ENCODE results near the gene TMEFF1. TPM values are rescaled to one million over a fixed set of nuclear protein-coding genes. Genes with fewer than 3 reads are reported as not detected.

Gene TMEFF1
- total and polyA plus RNA-seq, 8 donors: 0.05 to 0.92 TPM; not detected in 6

DNA sequence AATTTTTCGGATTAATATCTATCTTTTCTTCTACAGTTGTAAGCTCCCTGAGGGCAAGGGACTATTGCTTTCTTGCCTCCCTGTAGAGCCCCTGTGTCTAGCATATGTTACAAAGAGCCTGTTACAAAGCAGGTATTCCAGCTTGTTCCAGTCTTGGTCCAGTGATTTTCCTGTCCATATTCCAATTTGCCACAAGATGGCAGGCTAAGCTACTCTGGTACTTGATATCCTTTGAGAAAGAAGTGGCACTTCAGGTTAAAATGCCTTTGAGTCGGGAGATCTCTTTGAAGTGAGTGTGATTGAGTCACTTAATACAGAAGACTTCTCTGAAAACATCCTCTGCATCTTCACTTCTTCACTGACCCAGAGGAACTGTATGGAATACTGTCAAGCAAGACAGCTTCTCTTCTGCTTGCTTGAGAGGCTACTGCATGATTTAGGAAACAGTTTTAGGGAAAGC lies 129.4 kb downstream of the TMEFF1 start:
- H3K36me3 ChIP-seq: no peaks in the 10 kb centered on the region
- no peaks in the 10 kb centered on the region for H3K27me3 ChIP-seq
- H3K9me3 ChIP-seq: no peaks in the 10 kb centered on the region
- intact Hi-C loops (cut with DNase I; ENCODE audit: low total_unique reads): loop anchor here (10.0 kb wide), 1 partner anchor 712 kb away; no protein-coding TSS in a partner anchor
- 25 to 40% (median 31%) methylated on average over 2 of the region's 2 CpGs for WGBS, 5 donors
- TF ChIP-seq, protein P1, sequence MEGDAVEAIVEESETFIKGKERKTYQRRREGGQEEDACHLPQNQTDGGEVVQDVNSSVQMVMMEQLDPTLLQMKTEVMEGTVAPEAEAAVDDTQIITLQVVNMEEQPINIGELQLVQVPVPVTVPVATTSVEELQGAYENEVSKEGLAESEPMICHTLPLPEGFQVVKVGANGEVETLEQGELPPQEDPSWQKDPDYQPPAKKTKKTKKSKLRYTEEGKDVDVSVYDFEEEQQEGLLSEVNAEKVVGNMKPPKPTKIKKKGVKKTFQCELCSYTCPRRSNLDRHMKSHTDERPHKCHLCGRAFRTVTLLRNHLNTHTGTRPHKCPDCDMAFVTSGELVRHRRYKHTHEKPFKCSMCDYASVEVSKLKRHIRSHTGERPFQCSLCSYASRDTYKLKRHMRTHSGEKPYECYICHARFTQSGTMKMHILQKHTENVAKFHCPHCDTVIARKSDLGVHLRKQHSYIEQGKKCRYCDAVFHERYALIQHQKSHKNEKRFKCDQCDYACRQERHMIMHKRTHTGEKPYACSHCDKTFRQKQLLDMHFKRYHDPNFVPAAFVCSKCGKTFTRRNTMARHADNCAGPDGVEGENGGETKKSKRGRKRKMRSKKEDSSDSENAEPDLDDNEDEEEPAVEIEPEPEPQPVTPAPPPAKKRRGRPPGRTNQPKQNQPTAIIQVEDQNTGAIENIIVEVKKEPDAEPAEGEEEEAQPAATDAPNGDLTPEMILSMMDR (IDR thresholded peaks at IDR 0.05): peak in 4 of 7 experiments; percentile 20 to 64 (median 52)
- TF ChIP-seq POLR2AphosphoS5 (IDR thresholded peaks at IDR 0.05) (no peak), POLR2A (IDR thresholded peaks at IDR 0.05) (no peak)
- peaks cover 0 to 18% (median 7%) of the 10 kb centered on the region in 4 donors for H3K4me1 ChIP-seq
- no peak overlapping the region for H3K4me3 ChIP-seq
- no peak overlapping the region for H3K27ac ChIP-seq
- peak in 1 of 2 donors; percentile 83 for DNase-seq

DNA sequence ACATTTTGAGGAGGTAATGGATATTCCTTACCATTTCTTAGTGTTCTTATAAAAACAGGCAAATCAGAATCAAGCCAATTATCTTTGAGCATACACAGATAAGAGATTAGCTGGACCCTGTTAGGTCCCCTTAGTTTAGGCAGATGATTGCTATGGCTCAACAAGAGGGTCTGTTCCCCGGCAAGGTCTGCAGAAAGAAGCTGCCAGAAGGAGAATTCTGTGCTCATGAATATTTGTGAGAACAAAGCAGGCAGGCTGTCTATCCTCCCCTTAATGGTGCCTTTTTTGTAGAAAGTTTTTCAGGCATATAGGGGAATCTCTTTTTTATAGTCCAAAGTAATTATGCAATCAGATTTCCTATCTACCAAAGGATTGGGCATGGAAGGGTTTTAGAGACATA lies 132.5 kb downstream of the TMEFF1 start:
- TF ChIP-seq EP300 (IDR thresholded peaks at IDR 0.05): no peak
- TF ChIP-seq, protein P1 (IDR thresholded peaks at IDR 0.05): no peak
- no peak for TF ChIP-seq POLR2AphosphoS5 (IDR thresholded peaks at IDR 0.05)
- no peak for TF ChIP-seq POLR2A (IDR thresholded peaks at IDR 0.05)
- no peaks in the 10 kb centered on the region for H3K27me3 ChIP-seq
- H3K27ac ChIP-seq: no peak overlapping the region
- intact Hi-C loops (cut with DNase I; ENCODE audit: low total_unique reads): loop anchor here (10.0 kb wide), 1 partner anchor 709 kb away; no protein-coding TSS in a partner anchor
- H3K4me3 ChIP-seq: no peak overlapping the region
- 13 to 46% (median 33%) methylated on average over 1 of the region's 1 CpG for WGBS, 5 donors
- no peak for DNase-seq
- H3K9me3 ChIP-seq: no peaks in the 10 kb centered on the region
- H3K4me1 ChIP-seq: no peaks in the 10 kb centered on the region
- H3K36me3 ChIP-seq: no peaks in the 10 kb centered on the region

DNA sequence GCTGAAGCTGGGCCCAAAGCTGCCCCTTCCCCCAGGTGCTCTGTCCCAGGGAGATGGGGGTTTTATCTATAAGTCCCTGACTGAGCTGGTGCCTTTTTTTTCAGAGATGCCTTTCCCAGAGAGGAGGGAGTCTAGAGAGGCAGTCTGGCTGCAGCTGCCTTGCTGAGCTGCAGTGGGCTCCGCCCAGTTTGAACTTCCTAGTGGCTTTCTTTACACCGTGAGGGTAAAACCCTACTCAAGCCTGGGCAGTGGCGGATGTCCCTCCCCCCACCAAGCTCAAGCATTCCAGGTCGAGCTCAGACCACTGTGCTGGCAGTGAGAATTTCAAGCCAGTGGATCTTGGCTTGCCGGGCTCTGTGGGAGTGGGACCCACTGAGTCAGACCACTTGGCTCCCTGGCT lies 146.2 kb downstream of the TMEFF1 start:
- intact Hi-C loops (cut with DNase I; ENCODE audit: low total_unique reads): no loop called here

DNA sequence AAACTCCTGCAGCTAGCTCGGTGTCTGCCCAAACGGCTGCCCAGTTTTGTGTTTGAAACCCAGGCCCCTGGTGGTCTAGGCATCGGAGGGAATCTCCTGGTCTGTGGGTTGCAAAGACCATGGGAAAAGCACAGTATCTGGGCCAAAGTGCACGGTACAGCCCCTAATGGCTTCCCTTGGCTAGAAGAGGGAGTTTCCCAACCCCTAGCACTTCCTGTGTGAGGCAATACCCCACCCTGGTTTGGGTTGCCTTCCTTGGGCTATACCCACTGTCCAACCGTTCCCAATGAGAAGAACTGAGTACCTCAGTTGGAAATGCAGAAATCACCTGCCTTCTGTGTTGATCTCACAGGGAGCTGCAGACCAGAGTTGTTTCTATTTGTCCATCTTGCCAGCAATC lies 146.7 kb downstream of the TMEFF1 start:
- Histone ChIP-seq H3K4me3 (no peak overlapping the region), H3K36me3 (no peaks in the 10 kb centered on the region), H3K27me3 (no peaks in the 10 kb centered on the region), H3K4me1 (no peaks in the 10 kb centered on the region), H3K27ac (no peak overlapping the region), H3K9me3 (peaks cover 0 to 19% (median 12%) of the 10 kb centered on the region in 4 donors)
- TF ChIP-seq POLR2AphosphoS5 (IDR thresholded peaks at IDR 0.05) (no peak), EP300 (IDR thresholded peaks at IDR 0.05) (no peak), POLR2A (IDR thresholded peaks at IDR 0.05) (no peak)
- TF ChIP-seq, protein P1 (IDR thresholded peaks at IDR 0.05): no peak
- no peak for DNase-seq
- intact Hi-C loops (cut with DNase I; ENCODE audit: low total_unique reads): no loop called here
- WGBS, 5 donors: 17 to 82% (median 72%) methylated on average over 3 to 5 of the region's 5 CpGs

More for the DNA sequence above, 146.2 kb downstream of the TMEFF1 start:
- Histone ChIP-seq H3K4me3 (no peak overlapping the region), H3K27ac (no peak overlapping the region), H3K36me3 (no peaks in the 10 kb centered on the region), H3K9me3 (peaks cover 0 to 19% (median 12%) of the 10 kb centered on the region in 4 donors), H3K27me3 (no peaks in the 10 kb centered on the region), H3K4me1 (no peaks in the 10 kb centered on the region)
- TF ChIP-seq, protein P1 (IDR thresholded peaks at IDR 0.05): no peak
- TF ChIP-seq POLR2A (IDR thresholded peaks at IDR 0.05) (no peak), EP300 (IDR thresholded peaks at IDR 0.05) (no peak), POLR2AphosphoS5 (IDR thresholded peaks at IDR 0.05) (no peak)
- 58 to 82% (median 62%) methylated on average over 3 to 5 of the region's 5 CpGs for WGBS, 5 donors
- no peak for DNase-seq
